ENCODE results near the gene RARA. TPM values are rescaled to one million over a fixed set of nuclear protein-coding genes. Genes with fewer than 3 reads are reported as not detected.

The RARA gene
- total RNA-seq, 1 donor from 2014 or later = 35.1 TPM

GRCh38 chr17:40341808-40342503 lies 33.0 kb downstream of the RARA start:
- Mint-ChIP-seq H3K4me3 (ENCODE audit: low read depth) (peak overlapping the region; percentile 67), H3K36me3 (ENCODE audit: low read depth) (peaks cover 49% of the 10 kb centered on the region), H3K27me3 (ENCODE audit: low read depth) (no peaks in the 10 kb centered on the region), H3K27ac (peak overlapping the region; percentile 17), H3K4me1 (ENCODE audit: low read depth) (peaks cover 56% of the 10 kb centered on the region), H3K9me3 (no peaks in the 10 kb centered on the region)
- DNase-seq (ENCODE audit: low spot score) = no peak
- intact Hi-C loops (cut with micrococcal nuclease) = loop anchor here (2.0 to 5.0 kb wide), 2 partner anchors 19 to 35 kb away; partner anchors contain the start of gene RARA

GRCh38 chr17:40342504-40343218 lies 33.7 kb downstream of the RARA start:
- Mint-ChIP-seq H3K27ac (peak overlapping the region; percentile 33), H3K9me3 (no peaks in the 10 kb centered on the region), H3K4me3 (ENCODE audit: low read depth) (peak overlapping the region; percentile 67), H3K27me3 (ENCODE audit: low read depth) (no peaks in the 10 kb centered on the region), H3K36me3 (ENCODE audit: low read depth) (peaks cover 44% of the 10 kb centered on the region), H3K4me1 (ENCODE audit: low read depth) (peaks cover 51% of the 10 kb centered on the region)
- intact Hi-C loops (cut with micrococcal nuclease) = loop anchor here (5.0 kb wide), 1 partner anchor 35 kb away; the partner anchor contains the start of gene RARA
- DNase-seq (ENCODE audit: low spot score) = no peak

- DNase-seq (ENCODE audit: low spot score) = no peak
- Mint-ChIP-seq H3K36me3 (ENCODE audit: low read depth) (peaks cover 38% of the 10 kb centered on the region), H3K9me3 (no peaks in the 10 kb centered on the region), H3K27ac (peak overlapping the region; percentile 33), H3K4me3 (ENCODE audit: low read depth) (peak overlapping the region; percentile 67), H3K4me1 (ENCODE audit: low read depth) (peaks cover 49% of the 10 kb centered on the region), H3K27me3 (ENCODE audit: low read depth) (no peaks in the 10 kb centered on the region)
- intact Hi-C loops (cut with micrococcal nuclease) = loop anchor here (5.0 kb wide), 1 partner anchor 36 kb away; the partner anchor contains the start of gene RARA
These were observed 34.5 kb downstream of the RARA start for GRCh38 chr17:40343219-40344119.

GRCh38 chr17:40344421-40345160 lies 35.6 kb downstream of the RARA start:
- no peak for DNase-seq (ENCODE audit: low spot score)
- Mint-ChIP-seq H3K4me1 (ENCODE audit: low read depth) (peaks cover 46% of the 10 kb centered on the region), H3K4me3 (ENCODE audit: low read depth) (peak overlapping the region; percentile 5), H3K27me3 (ENCODE audit: low read depth) (no peaks in the 10 kb centered on the region), H3K27ac (no peak overlapping the region), H3K36me3 (ENCODE audit: low read depth) (peaks cover 40% of the 10 kb centered on the region), H3K9me3 (no peaks in the 10 kb centered on the region)
- intact Hi-C loops (cut with micrococcal nuclease) = loop anchor here (5.0 kb wide), 1 partner anchor 37 kb away; the partner anchor contains the start of gene RARA

GRCh38 chr17:40345161-40345993 lies 36.4 kb downstream of the RARA start:
- intact Hi-C loops (cut with micrococcal nuclease) = no loop called here
- no peak for DNase-seq (ENCODE audit: low spot score)
- H3K27me3 Mint-ChIP-seq (ENCODE audit: low read depth) = no peaks in the 10 kb centered on the region
- no peak overlapping the region for H3K4me3 Mint-ChIP-seq (ENCODE audit: low read depth)
- peaks cover 38% of the 10 kb centered on the region for H3K36me3 Mint-ChIP-seq (ENCODE audit: low read depth)
- H3K9me3 Mint-ChIP-seq = no peaks in the 10 kb centered on the region
- peaks cover 41% of the 10 kb centered on the region for H3K4me1 Mint-ChIP-seq (ENCODE audit: low read depth)
- no peak overlapping the region for H3K27ac Mint-ChIP-seq

GRCh38 chr17:40345994-40346764 lies 37.2 kb downstream of the RARA start:
- DNase-seq (ENCODE audit: low spot score) = no peak
- H3K36me3 Mint-ChIP-seq (ENCODE audit: low read depth) = peaks cover 33% of the 10 kb centered on the region
- H3K27me3 Mint-ChIP-seq (ENCODE audit: low read depth) = no peaks in the 10 kb centered on the region
- intact Hi-C loops (cut with micrococcal nuclease) = no loop called here
- H3K4me1 Mint-ChIP-seq (ENCODE audit: low read depth) = peaks cover 33% of the 10 kb centered on the region
- H3K9me3 Mint-ChIP-seq = no peaks in the 10 kb centered on the region
- H3K27ac Mint-ChIP-seq = no peak overlapping the region
- H3K4me3 Mint-ChIP-seq (ENCODE audit: low read depth) = no peak overlapping the region

- Mint-ChIP-seq H3K4me3 (ENCODE audit: low read depth) (no peak overlapping the region), H3K4me1 (ENCODE audit: low read depth) (peaks cover 33% of the 10 kb centered on the region), H3K9me3 (no peaks in the 10 kb centered on the region), H3K27ac (no peak overlapping the region), H3K36me3 (ENCODE audit: low read depth) (peaks cover 34% of the 10 kb centered on the region), H3K27me3 (ENCODE audit: low read depth) (no peaks in the 10 kb centered on the region)
- no peak for DNase-seq (ENCODE audit: low spot score)
- intact Hi-C loops (cut with micrococcal nuclease) = no loop called here
These were observed 37.8 kb downstream of the RARA start for GRCh38 chr17:40346765-40347158.

- DNase-seq (ENCODE audit: low spot score) = no peak
- peak overlapping the region; percentile 28 for H3K27ac Mint-ChIP-seq
- H3K36me3 Mint-ChIP-seq (ENCODE audit: low read depth) = peaks cover 42% of the 10 kb centered on the region
- intact Hi-C loops (cut with micrococcal nuclease) = no loop called here
- peaks cover 37% of the 10 kb centered on the region for H3K4me1 Mint-ChIP-seq (ENCODE audit: low read depth)
- no peaks in the 10 kb centered on the region for H3K27me3 Mint-ChIP-seq (ENCODE audit: low read depth)
- H3K9me3 Mint-ChIP-seq = no peaks in the 10 kb centered on the region
- no peak overlapping the region for H3K4me3 Mint-ChIP-seq (ENCODE audit: low read depth)
These were observed 38.5 kb downstream of the RARA start for GRCh38 chr17:40347319-40348135.

GRCh38 chr17:40348136-40348504 lies 39.1 kb downstream of the RARA start:
- Mint-ChIP-seq H3K27ac (no peak overlapping the region), H3K36me3 (ENCODE audit: low read depth) (peaks cover 43% of the 10 kb centered on the region), H3K4me3 (ENCODE audit: low read depth) (no peak overlapping the region), H3K9me3 (no peaks in the 10 kb centered on the region), H3K4me1 (ENCODE audit: low read depth) (peaks cover 37% of the 10 kb centered on the region), H3K27me3 (ENCODE audit: low read depth) (no peaks in the 10 kb centered on the region)
- intact Hi-C loops (cut with micrococcal nuclease) = no loop called here
- no peak for DNase-seq (ENCODE audit: low spot score)

- Mint-ChIP-seq H3K36me3 (ENCODE audit: low read depth) (peaks cover 37% of the 10 kb centered on the region), H3K27me3 (ENCODE audit: low read depth) (no peaks in the 10 kb centered on the region), H3K4me3 (ENCODE audit: low read depth) (no peak overlapping the region), H3K4me1 (ENCODE audit: low read depth) (peaks cover 36% of the 10 kb centered on the region), H3K27ac (no peak overlapping the region), H3K9me3 (no peaks in the 10 kb centered on the region)
- intact Hi-C loops (cut with micrococcal nuclease) = no loop called here
- no peak for DNase-seq (ENCODE audit: low spot score)
These were observed 39.8 kb downstream of the RARA start for GRCh38 chr17:40348562-40349476.
